ENCODE results near the gene STON2. TPM values are rescaled to one million over a fixed set of nuclear protein-coding genes. Genes with fewer than 3 reads are reported as not detected.
A peak's percentile ranks its signal among the peaks of the same experiment; 100 is the strongest.

STON2 gene
- total and polyA plus RNA-seq, 2 of the 13 experiments (the other 11 are each of a cell fraction or from before 2014, with no cell fraction given): 2.1 to 11.0 TPM

DNA sequence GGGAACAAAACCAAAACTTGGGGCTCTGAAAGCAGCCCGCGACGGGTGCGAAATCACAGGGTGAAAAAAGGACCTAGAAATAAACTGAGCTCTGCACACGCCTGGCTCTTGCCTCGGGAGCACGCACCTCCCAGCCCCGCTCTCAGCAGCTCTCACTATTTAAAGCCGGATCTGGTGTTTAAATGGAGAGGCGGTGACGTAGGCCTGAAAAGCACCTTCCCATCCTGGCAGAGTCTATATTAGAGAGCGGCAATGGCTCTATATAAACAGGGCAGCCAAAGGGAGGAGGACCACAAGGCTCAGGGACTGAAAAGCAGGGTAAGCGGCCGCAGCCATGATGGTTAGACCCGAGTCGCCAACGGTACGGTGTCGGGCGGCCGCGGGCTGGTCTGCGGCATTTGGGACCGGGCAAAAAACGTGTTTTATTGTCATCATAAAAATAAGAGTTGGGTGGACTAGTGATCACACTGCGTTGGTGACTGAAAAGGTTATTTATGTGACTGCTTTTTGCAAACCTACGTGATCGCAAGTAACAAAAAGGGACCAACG is 180.8 kb downstream of the STON2 start (continued):
- peak; percentile 87 for TF ChIP-seq CREM (IDR thresholded peaks at IDR 0.05)
- no peak for TF ChIP-seq CREM (CRISPR knock-in tag; IDR thresholded peaks at IDR 0.05)
- TF ChIP-seq PCBP1 (IDR thresholded peaks at IDR 0.05; ENCODE audit: borderline replicate concordance, low read depth, low read length): no peak
- TF ChIP-seq, protein P1, sequence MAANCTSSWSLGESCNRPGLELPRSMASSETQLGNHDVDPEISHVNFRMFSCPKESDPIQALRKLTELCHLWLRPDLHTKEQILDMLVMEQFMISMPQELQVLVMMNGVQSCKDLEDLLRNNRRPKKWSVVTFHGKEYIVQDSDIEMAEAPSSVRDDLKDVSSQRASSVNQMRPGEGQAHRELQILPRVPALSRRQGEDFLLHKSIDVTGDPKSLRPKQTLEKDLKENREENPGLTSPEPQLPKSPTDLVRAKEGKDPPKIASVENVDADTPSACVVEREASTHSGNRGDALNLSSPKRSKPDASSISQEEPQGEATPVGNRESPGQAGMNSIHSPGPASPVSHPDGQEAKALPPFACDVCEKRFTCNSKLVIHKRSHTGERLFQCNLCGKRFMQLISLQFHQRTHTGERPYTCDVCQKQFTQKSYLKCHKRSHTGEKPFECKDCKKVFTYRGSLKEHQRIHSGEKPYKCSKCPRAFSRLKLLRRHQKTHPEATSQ (CRISPR knock-in tag; IDR thresholded peaks at IDR 0.05; ENCODE audit: borderline replicate concordance): peak; percentile 79; the same call in 1 of the 2 replicates
- no peak for TF ChIP-seq ZZZ3 (CRISPR knock-in tag; IDR thresholded peaks at IDR 0.05; ENCODE audit: borderline replicate concordance)
- TF ChIP-seq HDAC1 (CRISPR knock-in tag; IDR thresholded peaks at IDR 0.05): no peak
- no peak for TF ChIP-seq ZKSCAN1 (IDR thresholded peaks at IDR 0.05; ENCODE audit: low read length)
- peak; percentile 98 for TF ChIP-seq POLR2AphosphoS5 (IDR thresholded peaks at IDR 0.05; ENCODE audit: low read depth, low read length)
- no peak for TF ChIP-seq ZNF7 (CRISPR knock-in tag; IDR thresholded peaks at IDR 0.05)
- TF ChIP-seq, protein P2, sequence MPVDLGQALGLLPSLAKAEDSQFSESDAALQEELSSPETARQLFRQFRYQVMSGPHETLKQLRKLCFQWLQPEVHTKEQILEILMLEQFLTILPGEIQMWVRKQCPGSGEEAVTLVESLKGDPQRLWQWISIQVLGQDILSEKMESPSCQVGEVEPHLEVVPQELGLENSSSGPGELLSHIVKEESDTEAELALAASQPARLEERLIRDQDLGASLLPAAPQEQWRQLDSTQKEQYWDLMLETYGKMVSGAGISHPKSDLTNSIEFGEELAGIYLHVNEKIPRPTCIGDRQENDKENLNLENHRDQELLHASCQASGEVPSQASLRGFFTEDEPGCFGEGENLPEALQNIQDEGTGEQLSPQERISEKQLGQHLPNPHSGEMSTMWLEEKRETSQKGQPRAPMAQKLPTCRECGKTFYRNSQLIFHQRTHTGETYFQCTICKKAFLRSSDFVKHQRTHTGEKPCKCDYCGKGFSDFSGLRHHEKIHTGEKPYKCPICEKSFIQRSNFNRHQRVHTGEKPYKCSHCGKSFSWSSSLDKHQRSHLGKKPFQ (CRISPR knock-in tag; IDR thresholded peaks at IDR 0.05; ENCODE audit: insufficient replicate concordance): no peak
- TF ChIP-seq ZNF569 (CRISPR knock-in tag; IDR thresholded peaks at IDR 0.05; ENCODE audit: borderline replicate concordance): no peak
- TF ChIP-seq, protein P3, sequence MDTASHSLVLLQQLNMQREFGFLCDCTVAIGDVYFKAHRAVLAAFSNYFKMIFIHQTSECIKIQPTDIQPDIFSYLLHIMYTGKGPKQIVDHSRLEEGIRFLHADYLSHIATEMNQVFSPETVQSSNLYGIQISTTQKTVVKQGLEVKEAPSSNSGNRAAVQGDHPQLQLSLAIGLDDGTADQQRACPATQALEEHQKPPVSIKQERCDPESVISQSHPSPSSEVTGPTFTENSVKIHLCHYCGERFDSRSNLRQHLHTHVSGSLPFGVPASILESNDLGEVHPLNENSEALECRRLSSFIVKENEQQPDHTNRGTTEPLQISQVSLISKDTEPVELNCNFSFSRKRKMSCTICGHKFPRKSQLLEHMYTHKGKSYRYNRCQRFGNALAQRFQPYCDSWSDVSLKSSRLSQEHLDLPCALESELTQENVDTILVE (CRISPR knock-in tag; IDR thresholded peaks at IDR 0.05): peak; percentile 93
- TF ChIP-seq ZNF34 (CRISPR knock-in tag; IDR thresholded peaks at IDR 0.05; ENCODE audit: borderline replicate concordance): peak; percentile 88; the same call in 1 of the 2 replicates
- no peak for TF ChIP-seq EED (CRISPR knock-in tag; IDR thresholded peaks at IDR 0.05)
- TF ChIP-seq MAFK (conservative IDR thresholded peaks at IDR 0.05 in 1 of 2, IDR thresholded peaks at IDR 0.05 in 1 of 2; ENCODE audit: low read length in 2 of 2): no peak
- TF ChIP-seq, protein P4, sequence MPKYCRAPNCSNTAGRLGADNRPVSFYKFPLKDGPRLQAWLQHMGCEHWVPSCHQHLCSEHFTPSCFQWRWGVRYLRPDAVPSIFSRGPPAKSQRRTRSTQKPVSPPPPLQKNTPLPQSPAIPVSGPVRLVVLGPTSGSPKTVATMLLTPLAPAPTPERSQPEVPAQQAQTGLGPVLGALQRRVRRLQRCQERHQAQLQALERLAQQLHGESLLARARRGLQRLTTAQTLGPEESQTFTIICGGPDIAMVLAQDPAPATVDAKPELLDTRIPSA (CRISPR knock-in tag; IDR thresholded peaks at IDR 0.05; ENCODE audit: borderline replicate concordance): no peak
- no peak for TF ChIP-seq SMARCE1 (IDR thresholded peaks at IDR 0.05; ENCODE audit: borderline replicate concordance)
- TF ChIP-seq, protein P5, sequence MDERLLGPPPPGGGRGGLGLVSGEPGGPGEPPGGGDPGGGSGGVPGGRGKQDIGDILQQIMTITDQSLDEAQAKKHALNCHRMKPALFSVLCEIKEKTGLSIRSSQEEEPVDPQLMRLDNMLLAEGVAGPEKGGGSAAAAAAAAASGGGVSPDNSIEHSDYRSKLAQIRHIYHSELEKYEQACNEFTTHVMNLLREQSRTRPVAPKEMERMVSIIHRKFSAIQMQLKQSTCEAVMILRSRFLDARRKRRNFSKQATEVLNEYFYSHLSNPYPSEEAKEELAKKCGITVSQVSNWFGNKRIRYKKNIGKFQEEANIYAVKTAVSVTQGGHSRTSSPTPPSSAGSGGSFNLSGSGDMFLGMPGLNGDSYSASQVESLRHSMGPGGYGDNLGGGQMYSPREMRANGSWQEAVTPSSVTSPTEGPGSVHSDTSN (CRISPR knock-in tag; IDR thresholded peaks at IDR 0.05): no peak
- TF ChIP-seq SMAD3 (CRISPR knock-in tag; IDR thresholded peaks at IDR 0.05): peak; percentile 63; the same call in 1 of the 2 replicates
- TF ChIP-seq MEIS2 (CRISPR knock-in tag; IDR thresholded peaks at IDR 0.05): peak; percentile 45; the same call in 1 of the 2 replicates
- peak; percentile 86; the same call in 1 of the 2 replicates for TF ChIP-seq HOXA5 (CRISPR knock-in tag; IDR thresholded peaks at IDR 0.05)
